MCF 10A (cell line): ENCODE results near the gene FBXW7. TPM values are rescaled to one million over a fixed set of nuclear protein-coding genes. Genes with fewer than 3 reads are reported as not detected.

ENCODE experiments used
- BruUV-seq: library from RNA; stranded (reverse); fragments of 400-500 nt; replicated peaks from 2 replicates; lab custom pipeline; 2021; lab: Mats Ljungman, UMichigan
- CTCF ChIA-PET: fragments of 300-600 bp; sonication (Branson Sonifier 250); formaldehyde crosslinking; extraction: SDS; loops from one replicate; lab custom pipeline; 2021; ENCODE audit warnings: antibody characterized with exemption, inconsistent platforms; lab: Yijun Ruan, JAX
- POLR2A ChIA-PET: fragments of 300-600, 350-650 bp; sonication (Branson Sonifier 250); formaldehyde crosslinking; extraction: SDS; loops from one replicate; lab custom pipeline; 2020; ENCODE audit warnings: antibody characterized with exemption, inconsistent platforms; lab: Yijun Ruan, JAX
- DNase-seq: peaks from one replicate; pipeline ENCODE4 v3.0.0-alpha.2; 2018; ENCODE audit not compliant: unreplicated experiment
- H3K27ac Mint-ChIP-seq: one replicate; pipeline ENCODE4 v1.8.0; 2022; ENCODE audit warnings: mild to moderate bottlenecking, low read depth, mixed read lengths; ENCODE audit not compliant: unreplicated experiment
- H3K27me3 Mint-ChIP-seq: one replicate; pipeline ENCODE4 v1.8.0; 2022; ENCODE audit warnings: mixed read lengths; ENCODE audit not compliant: insufficient read depth, unreplicated experiment
- H3K36me3 Mint-ChIP-seq: one replicate; pipeline ENCODE4 v1.8.0; 2022; ENCODE audit warnings: mild to moderate bottlenecking, moderate library complexity, mixed read lengths; ENCODE audit not compliant: insufficient read depth, unreplicated experiment
- H3K4me1 Mint-ChIP-seq: one replicate; pipeline ENCODE4 v1.8.0; 2022; ENCODE audit warnings: mixed read lengths; ENCODE audit not compliant: insufficient read depth, unreplicated experiment
- H3K4me3 Mint-ChIP-seq: one replicate; pipeline ENCODE4 v1.8.0; 2022; ENCODE audit warnings: mild to moderate bottlenecking, moderate library complexity, mixed read lengths; ENCODE audit not compliant: unreplicated experiment
- H3K9me3 Mint-ChIP-seq: one replicate; pipeline ENCODE4 v1.8.0; 2022; ENCODE audit warnings: mixed read lengths; ENCODE audit not compliant: unreplicated experiment
- CTCF ChIP-seq: fragments of 200-600 bp; IDR thresholded peaks from one replicate; pipeline ENCODE4 v1.8.0; 2022; ENCODE audit warnings: antibody characterized with exemption, mild to moderate bottlenecking; ENCODE audit not compliant: unreplicated experiment
- intact Hi-C: fragments of 100-400 bp; cut with micrococcal nuclease; formaldehyde crosslinking; loops from 2 replicates; pipeline ENCODE4 v1.14.1; 2022
- total RNA-seq: library from RNA; stranded (reverse); gene quantifications from 2 replicates; pipeline ENCODE4 v1.2.3, GENCODE V29; 2022

FBXW7 gene
- total RNA-seq, 1 experiment from 2014 or later: 40.2 TPM

GRCh38 chr4:152321398-152321797 lies 214.5 kb downstream of the FBXW7 start:
- Mint-ChIP-seq H3K27ac (no peak overlapping the region), H3K9me3 (no peaks in the 10 kb centered on the region), H3K4me1 (peaks cover 6% of the 10 kb centered on the region), H3K4me3 (no peak overlapping the region), H3K36me3 (peaks cover 76% of the 10 kb centered on the region), H3K27me3 (no peaks in the 10 kb centered on the region)
- ChIA-PET POLR2A (interaction anchor here (0.6 to 1.9 kb wide), 4 partner anchors 8 to 62 kb away, joined by 3 to 6 read pairs (median 4); no protein-coding TSS in a partner anchor), CTCF (no interaction called here)
- TF ChIP-seq CTCF: no peak
- intact Hi-C loops: no loop called here
- BruUV-seq: no TSS peak
- no peak for DNase-seq

- Mint-ChIP-seq H3K27me3 (no peaks in the 10 kb centered on the region), H3K4me3 (no peak overlapping the region), H3K36me3 (peaks cover 39% of the 10 kb centered on the region), H3K9me3 (no peaks in the 10 kb centered on the region), H3K27ac (no peak overlapping the region), H3K4me1 (no peaks in the 10 kb centered on the region)
- CTCF ChIA-PET: interaction anchor here (0.7 kb wide), 1 partner anchor 11 kb away, joined by 3 read pairs; no protein-coding TSS in a partner anchor
- intact Hi-C loops: no loop called here
- BruUV-seq: no TSS peak
- no peak for TF ChIP-seq CTCF
- no peak for DNase-seq
- POLR2A ChIA-PET: interaction anchor here (0.9 to 1.7 kb wide), 4 partner anchors 10 to 211 kb away, joined by 3 to 5 read pairs (median 4); no protein-coding TSS in a partner anchor
These were observed 218.9 kb downstream of the FBXW7 start for GRCh38 chr4:152316969-152317368.

- H3K27ac Mint-ChIP-seq: no peak overlapping the region
- H3K4me3 Mint-ChIP-seq: no peak overlapping the region
- TF ChIP-seq CTCF: no peak
- no TSS peak for BruUV-seq
- ChIA-PET POLR2A (no interaction called here), CTCF (no interaction called here)
- peaks cover 6% of the 10 kb centered on the region for H3K36me3 Mint-ChIP-seq
- DNase-seq: no peak
- no peaks in the 10 kb centered on the region for H3K27me3 Mint-ChIP-seq
- intact Hi-C loops: no loop called here
- H3K9me3 Mint-ChIP-seq: no peaks in the 10 kb centered on the region
- H3K4me1 Mint-ChIP-seq: no peaks in the 10 kb centered on the region
These were observed 225.6 kb downstream of the FBXW7 start for GRCh38 chr4:152310257-152310656.

GRCh38 chr4:152309418-152309817 lies 226.5 kb downstream of the FBXW7 start:
- Mint-ChIP-seq H3K4me1 (no peaks in the 10 kb centered on the region), H3K27ac (no peak overlapping the region), H3K9me3 (no peaks in the 10 kb centered on the region), H3K27me3 (no peaks in the 10 kb centered on the region), H3K4me3 (no peak overlapping the region), H3K36me3 (peaks cover 6% of the 10 kb centered on the region)
- no peak for TF ChIP-seq CTCF
- intact Hi-C loops: no loop called here
- ChIA-PET POLR2A (no interaction called here), CTCF (no interaction called here)
- BruUV-seq: no TSS peak
- DNase-seq: no peak
